HG03097 (cell line): Measurements from ENCODE around the gene GALNT13.

Source experiments
- ATAC-seq: cut with Tn5 transposase; IDR thresholded peaks from one replicate; pipeline ENCODE4 v1.9.1; 2021; ENCODE audit not compliant: unreplicated experiment, low FRiP score

GALNT13 gene

DNA sequence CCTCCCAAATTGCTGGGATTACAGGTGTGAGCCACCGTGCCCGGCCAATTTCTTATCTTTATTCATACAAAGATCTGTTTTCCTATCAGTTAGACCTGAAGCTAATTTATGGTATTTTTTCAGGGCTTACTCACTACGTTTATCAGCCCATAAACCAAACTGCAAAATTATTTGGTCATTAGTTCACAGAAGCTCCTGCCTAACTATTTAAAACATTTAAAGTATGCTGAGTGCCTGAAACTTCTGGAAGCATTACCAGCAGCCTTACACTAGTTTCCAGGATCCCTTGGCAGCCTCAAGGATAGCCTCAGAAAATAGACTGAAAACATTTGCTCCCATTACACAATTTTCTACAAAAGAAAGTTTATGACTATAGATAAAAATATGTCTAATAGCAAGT, 68.8 kb downstream of the GALNT13 start:
- no peak for ATAC-seq

DNA sequence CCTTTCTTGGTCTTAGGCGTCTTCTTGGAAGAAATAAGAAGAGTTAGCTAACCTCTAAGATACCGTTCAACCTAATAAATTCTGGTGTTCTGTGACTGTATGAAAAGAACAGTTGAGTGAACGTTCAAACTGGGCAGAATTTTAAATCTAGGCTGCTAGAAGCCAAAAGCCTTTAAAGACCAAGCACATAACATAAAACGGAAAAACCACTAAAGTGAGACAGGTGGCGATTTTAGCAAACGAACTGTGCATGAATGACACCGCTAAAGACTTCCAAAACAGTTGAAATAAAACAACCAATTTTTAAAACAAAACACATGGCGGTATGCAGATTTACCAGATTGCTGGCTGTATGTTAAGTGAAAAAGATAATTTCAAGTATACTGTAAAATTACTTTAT, 73.1 kb downstream of the GALNT13 start:
- no peak for ATAC-seq

- ATAC-seq: no peak
Measured at GRCh38 chr2:153946036-153946435, 74.3 kb downstream of the GALNT13 start.

GRCh38 chr2:153953761-153954160, 82.0 kb downstream of the GALNT13 start:
- no peak for ATAC-seq

DNA sequence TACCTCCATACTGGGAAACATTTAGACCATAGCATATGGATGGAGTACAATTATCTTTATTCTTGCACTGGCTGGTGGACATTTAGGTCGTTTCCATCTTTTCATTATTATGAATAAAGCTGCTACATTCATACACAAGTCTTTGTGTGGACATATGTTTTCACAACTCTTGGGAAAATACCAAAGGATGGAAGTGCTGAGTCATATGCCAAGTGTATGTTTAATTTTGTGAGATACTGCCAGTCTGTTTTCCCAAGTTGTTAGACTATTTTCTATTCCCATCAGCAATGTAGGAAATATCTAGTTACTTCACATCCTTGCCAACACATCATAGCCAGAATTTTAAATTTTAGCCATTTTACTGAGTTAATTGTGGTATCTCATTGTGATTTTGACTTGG, 91.5 kb downstream of the GALNT13 start:
- ATAC-seq: no peak

DNA sequence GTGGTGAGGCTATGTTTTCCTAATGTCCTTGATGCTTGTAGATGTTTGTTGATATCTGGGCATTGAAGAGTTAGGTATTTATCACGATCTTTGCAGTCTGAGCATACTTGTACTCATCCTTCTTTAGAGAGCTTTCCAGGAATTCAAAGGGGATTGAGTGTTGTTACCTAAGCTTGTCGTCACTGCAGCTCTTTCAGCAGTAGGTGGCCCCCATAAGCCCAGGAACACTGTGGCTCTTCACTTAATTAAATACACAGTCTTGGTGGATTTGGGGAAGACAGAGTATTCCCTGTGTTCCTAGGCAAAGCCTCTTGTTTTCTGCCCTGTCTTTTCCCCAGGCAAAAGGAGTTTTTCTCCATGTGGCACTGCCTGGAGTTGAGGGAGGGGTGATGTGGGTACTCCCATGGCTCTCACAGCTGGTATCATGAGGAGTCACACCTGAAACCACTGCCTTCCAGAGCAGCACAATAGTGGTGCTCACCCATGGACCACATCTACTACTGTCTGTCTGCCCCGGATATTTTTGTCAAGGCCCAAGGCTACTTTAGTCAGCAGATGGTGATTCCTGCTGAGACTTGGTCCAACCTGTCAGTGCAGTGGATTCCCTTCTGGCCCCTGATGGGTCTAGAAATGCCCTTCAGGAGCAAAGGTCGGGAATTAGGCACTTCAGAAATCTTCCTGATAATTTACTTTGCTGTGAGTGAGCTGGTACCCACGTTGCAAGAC, 95.7 kb downstream of the GALNT13 start:
- no peak for ATAC-seq

- ATAC-seq: no peak
Measured at GRCh38 chr2:153971250-153971649, 99.5 kb downstream of the GALNT13 start.

- ATAC-seq: no peak
Measured at GRCh38 chr2:153971855-153972254, 100.1 kb downstream of the GALNT13 start.

DNA sequence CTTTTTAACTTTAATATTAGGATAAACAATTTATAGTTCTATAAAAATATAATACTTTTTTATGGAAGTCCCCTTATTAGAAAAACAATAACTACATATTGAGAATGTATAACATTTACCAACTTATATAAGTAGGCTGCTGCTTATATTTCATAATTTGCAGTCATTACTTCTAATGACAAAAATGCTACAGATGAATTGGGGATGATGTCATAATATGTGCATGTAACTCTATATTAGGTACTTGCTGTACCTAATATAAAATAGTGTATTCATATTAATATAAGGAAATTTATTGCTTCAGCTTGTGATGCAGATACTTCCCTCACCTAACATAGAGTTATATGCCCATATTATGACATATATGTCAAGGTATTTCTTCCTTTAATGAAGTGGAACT, 100.7 kb downstream of the GALNT13 start:
- ATAC-seq: no peak

- no peak for ATAC-seq
Measured at GRCh38 chr2:153986488-153987229, 114.9 kb downstream of the GALNT13 start.

GRCh38 chr2:153990771-153991170, 119.0 kb downstream of the GALNT13 start:
- no peak for ATAC-seq

DNA sequence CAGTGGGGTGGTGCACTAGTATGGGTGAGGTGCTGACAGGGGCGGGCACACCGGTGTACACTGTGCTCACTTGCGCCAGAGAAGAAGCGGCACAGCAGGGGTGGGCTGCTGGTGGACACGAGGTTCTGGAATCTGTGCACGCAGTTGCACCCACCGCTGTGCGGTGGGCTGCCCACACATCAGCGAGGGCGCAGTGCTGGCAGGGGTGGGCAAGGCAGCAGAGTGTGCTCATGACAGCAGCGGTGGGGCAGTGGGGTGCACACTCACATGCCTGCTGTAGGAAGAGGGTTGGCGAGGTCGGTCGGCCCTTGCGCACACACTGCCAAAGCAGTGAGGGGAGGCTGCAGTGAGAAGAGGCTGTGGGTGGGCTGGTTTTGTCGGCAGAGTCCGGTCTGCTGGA, 141.8 kb downstream of the GALNT13 start:
- no peak for ATAC-seq

DNA sequence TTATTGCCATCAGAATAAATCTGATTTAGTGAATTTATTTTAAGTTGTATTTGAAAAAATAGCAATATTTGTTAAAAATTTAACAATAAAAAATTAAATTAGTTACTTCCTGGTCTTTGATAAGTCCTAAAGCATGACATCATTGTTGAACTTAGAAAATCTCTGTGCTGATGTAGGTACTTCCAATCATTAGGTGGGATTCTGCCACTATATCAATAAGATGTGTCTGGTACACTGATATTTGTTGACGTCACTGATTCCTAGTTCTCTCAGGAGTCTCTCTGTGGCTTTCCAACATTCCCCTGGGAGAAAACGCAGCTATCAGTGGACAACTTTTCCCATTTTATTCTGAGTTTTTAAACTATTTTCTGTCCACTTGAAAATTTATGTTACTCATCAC, 143.5 kb downstream of the GALNT13 start:
- ATAC-seq: no peak

GRCh38 chr2:154029504-154029903, 157.8 kb downstream of the GALNT13 start:
- no peak for ATAC-seq

DNA sequence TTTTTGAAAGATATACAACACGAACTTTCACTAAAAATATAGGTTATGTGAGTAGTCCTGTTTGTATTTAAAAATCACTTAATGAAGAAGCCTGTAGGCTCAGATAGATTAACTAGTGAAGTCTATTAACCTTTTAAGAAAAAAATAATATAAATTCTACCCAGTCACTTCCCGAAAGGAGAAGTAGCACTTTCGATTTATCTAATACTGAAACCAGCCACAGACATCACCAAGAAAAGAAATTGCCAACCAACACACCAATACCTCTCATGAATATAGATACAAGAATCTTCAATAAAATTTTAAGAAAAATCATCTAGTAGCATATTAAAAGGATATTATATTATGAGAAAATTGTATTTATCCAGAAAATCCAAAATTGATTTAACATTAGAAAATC, 160.5 kb downstream of the GALNT13 start:
- ATAC-seq: no peak

DNA sequence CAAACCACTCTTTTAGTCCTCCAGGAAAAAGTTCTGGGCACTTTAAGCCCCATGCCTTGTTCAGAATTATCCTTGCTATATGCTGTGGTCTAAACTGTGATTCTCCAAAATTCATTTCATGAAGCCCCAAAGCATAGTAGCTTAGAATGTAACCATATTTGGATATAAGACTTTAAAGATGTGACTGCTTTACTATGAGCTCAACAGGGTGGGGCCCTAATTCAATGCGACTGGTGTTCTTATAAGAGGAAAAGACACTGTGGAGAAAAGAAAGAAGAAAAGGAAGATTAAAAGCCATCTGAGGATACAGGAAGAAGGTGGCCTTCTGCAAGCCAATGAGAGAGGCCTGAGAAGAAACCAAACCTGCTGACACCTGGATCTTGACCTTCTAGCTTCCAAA, 174.8 kb downstream of the GALNT13 start:
- ATAC-seq: no peak

DNA sequence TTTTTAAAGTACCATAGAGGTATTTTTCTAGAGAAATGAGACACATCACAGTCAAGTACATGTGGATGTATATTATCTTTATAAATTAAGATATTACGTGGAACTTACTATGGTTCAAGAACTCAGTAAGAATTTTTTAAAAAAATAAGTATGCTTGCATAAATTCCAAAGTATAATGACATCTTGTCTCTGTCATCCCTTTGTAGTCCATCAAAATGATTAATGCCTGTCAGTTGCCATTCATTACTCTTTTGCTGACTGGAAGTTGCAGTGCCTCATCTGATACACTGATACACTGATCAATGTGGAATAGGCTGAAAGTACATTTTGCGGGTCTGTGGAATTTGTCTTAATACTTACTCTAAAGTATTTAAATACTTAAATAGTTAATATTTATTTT, 177.2 kb downstream of the GALNT13 start:
- ATAC-seq: no peak

DNA sequence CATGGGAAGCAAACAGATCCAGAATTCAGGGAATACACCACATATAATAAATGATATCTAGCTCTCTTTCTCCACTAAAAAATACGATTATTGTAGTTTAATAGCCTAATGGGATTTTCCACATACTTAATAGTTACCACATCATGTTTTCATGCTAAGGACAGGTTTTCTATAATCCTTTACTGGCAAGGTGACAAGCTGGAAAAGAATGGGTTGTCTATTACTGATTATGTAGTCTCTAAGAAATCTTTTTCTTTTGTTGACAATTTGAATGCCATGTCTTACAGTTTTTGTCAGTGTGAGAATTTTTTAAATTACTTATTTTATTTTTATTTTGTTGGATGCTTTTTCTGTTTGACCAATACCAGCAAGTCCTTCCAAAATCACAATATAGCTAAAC, 177.8 kb downstream of the GALNT13 start:
- no peak for ATAC-seq

- ATAC-seq: no peak
Measured at GRCh38 chr2:154067124-154067523, 195.4 kb downstream of the GALNT13 start.

- ATAC-seq: no peak
Measured at GRCh38 chr2:154078926-154079325, 207.2 kb downstream of the GALNT13 start.

DNA sequence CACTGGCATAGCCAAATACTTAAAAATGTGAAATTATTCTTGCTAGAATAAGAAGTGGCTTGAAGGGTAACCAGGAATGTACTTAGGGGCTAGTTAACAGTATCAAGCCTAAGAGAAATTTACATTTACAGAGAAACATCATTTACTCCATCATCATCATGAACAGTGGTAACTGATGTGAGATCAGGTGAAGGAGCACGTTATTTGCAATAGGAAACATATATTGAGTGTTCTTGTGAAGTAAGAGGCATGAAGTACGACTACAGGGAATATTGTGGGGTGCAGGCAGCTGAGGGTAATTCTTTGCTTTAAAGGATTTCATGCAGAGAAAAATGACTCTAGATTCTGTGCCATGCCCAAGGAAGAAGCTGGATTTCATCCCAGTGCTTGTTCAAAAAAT, 220.8 kb downstream of the GALNT13 start:
- no peak for ATAC-seq

GRCh38 chr2:154093856-154094255, 222.1 kb downstream of the GALNT13 start:
- ATAC-seq: no peak
